HCT116 (cell line): ENCODE measurements around the gene HPX. TPM values are rescaled to one million over a fixed set of nuclear protein-coding genes. Genes with fewer than 3 reads are reported as not detected.

Experiments used
- ATAC-seq: fragments of 200-7000 bp; cut with Tn5 transposase; 2 replicates; pipeline ENCODE4 v1.9.1; 2020; ENCODE audit warnings: mild to moderate bottlenecking, moderate library complexity
- BruUV-seq: library from RNA; stranded (reverse); fragments of 400-500 nt; replicated peaks from 2 replicates; lab custom pipeline; 2021; lab: Mats Ljungman, UMichigan
- CTCF ChIA-PET: fragments of 300-600 bp; sonication (Branson Sonifier 250); formaldehyde crosslinking; loops from one replicate; lab custom pipeline; 2021; ENCODE audit warnings: antibody characterized with exemption; lab: Charles Lee
- POLR2A ChIA-PET: fragments of 300-600, 350-600 bp; sonication (Branson Sonifier 250); formaldehyde crosslinking; loops from one replicate; lab custom pipeline; 2021; ENCODE audit warnings: antibody characterized with exemption; lab: Charles Lee
- RAD21 ChIA-PET, 2 experiments: fragments of 300-600 bp; sonication (Branson Sonifier 250); formaldehyde crosslinking; loops; one replicate each; lab custom pipeline; 2023; ENCODE audit warnings: low total read pairs in 2 of 2; ENCODE audit not compliant: uncharacterized antibody in 2 of 2, unreplicated experiment in 2 of 2, low non-redundant PET in 1 of 2; lab: Charles Lee
- DNase-seq: peaks from one replicate; pipeline ENCODE4 v3.0.0-alpha.2; 2010; ENCODE audit warnings: low read depth, low spot score
- H2AFZ ChIP-seq: fragments of 200-600 bp; shearing (Covaris generic), sonication (generic); 2 replicates; pipeline ENCODE4 v1.6.1; 2017; ENCODE audit warnings: low read depth, mixed run types, mixed read lengths, antibody characterized with exemption, low read length; ENCODE audit not compliant: poor library complexity, severe bottlenecking
- H3K27ac ChIP-seq: 2 replicates; pipeline ENCODE4 v1.5.1; 2012; ENCODE audit warnings: low read depth, low read length
- H3K27me3 ChIP-seq: fragments of 200-600 bp; sonication (generic); 2 replicates; pipeline ENCODE4 v1.6.1; 2016; ENCODE audit warnings: mixed run types, low read length, mixed read lengths; ENCODE audit not compliant: insufficient read depth
- H3K36me3 ChIP-seq, 2 experiments: fragments of 200-500 bp in 1 of 2; fragments of 200-600 bp in 1 of 2; sonication (Bioruptor generic) in 1 of 2; sonication (generic) in 1 of 2; 2 replicates each; pipeline versions ENCODE4 v1.5.1 to v1.6.1; 2014 to 2016; ENCODE audit warnings: low read length in 2 of 2, inconsistent platforms in 1 of 2, mixed read lengths in 1 of 2, mixed run types in 1 of 2; ENCODE audit not compliant: insufficient read depth in 2 of 2, control insufficient read depth in 1 of 2
- H3K4me1 ChIP-seq, 2 experiments: fragments of 200-600 bp in 1 of 2; sonication (generic) in 1 of 2; 2 replicates each; pipeline versions ENCODE4 v1.5.1 to v1.6.1; 2012 to 2017; ENCODE audit warnings: low read length in 2 of 2, inconsistent platforms in 1 of 2, mild to moderate bottlenecking in 1 of 2, mixed read lengths in 1 of 2, mixed run types in 1 of 2, moderate library complexity in 1 of 2; ENCODE audit not compliant: insufficient read depth in 2 of 2, control insufficient read depth in 1 of 2
- H3K4me2 ChIP-seq: fragments of 200-600 bp; sonication (generic); 2 replicates; pipeline ENCODE4 v1.6.1; 2017; ENCODE audit warnings: mixed run types, low read length, mixed read lengths
- H3K4me3 ChIP-seq, 2 experiments: fragments of 200-600 bp in 1 of 2; sonication (generic) in 1 of 2; replicated peaks in 1 of 2; 2 replicates each; pipeline ENCODE4 v1.5.1; 2011 to 2016; ENCODE audit warnings: low read length in 2 of 2, control low read depth in 1 of 2, low read depth in 1 of 2, mild to moderate bottlenecking in 1 of 2, mixed read lengths in 1 of 2, mixed run types in 1 of 2
- H3K79me2 ChIP-seq: fragments of 200-600 bp; sonication (generic); 2 replicates; pipeline ENCODE4 v1.6.1; 2017; ENCODE audit warnings: mild to moderate bottlenecking, mixed run types, low read length, moderate library complexity, mixed read lengths; ENCODE audit not compliant: insufficient read depth
- H3K9ac ChIP-seq: fragments of 200-600 bp; sonication (generic); 2 replicates; pipeline ENCODE4 v1.6.1; 2016; ENCODE audit warnings: low read length, mixed read lengths
- H3K9me2 ChIP-seq: fragments of 200-600 bp; sonication (generic), shearing (Covaris generic); 2 replicates; pipeline ENCODE4 v1.6.1; 2017; ENCODE audit warnings: mixed run types, mild to moderate bottlenecking, moderate library complexity; ENCODE audit not compliant: insufficient read depth
- H3K9me3 ChIP-seq, 2 experiments: fragments of 200-500 bp in 1 of 2; fragments of 200-600 bp in 1 of 2; sonication (Bioruptor generic) in 1 of 2; sonication (generic) in 1 of 2; 2 replicates each; pipeline ENCODE4 v1.6.1; 2014 to 2017; ENCODE audit warnings: low read length in 2 of 2, mixed read lengths in 2 of 2, inconsistent platforms in 1 of 2, low read depth in 1 of 2, mild to moderate bottlenecking in 1 of 2, mixed run types in 1 of 2, moderate library complexity in 1 of 2; ENCODE audit not compliant: control insufficient read depth in 1 of 2, insufficient read depth in 1 of 2
- H4K20me1 ChIP-seq: fragments of 200-600 bp; sonication (generic), shearing (Covaris generic); 2 replicates; pipeline ENCODE4 v1.6.1; 2017; ENCODE audit warnings: mixed run types, mild to moderate bottlenecking, moderate library complexity; ENCODE audit not compliant: insufficient read depth
- ATF3 ChIP-seq: IDR thresholded peaks from 2 replicates; pipeline ENCODE4 v1.6.1; 2012
- CBX3 ChIP-seq: IDR thresholded peaks from 2 replicates; pipeline ENCODE4 v1.6.1; 2012; ENCODE audit warnings: low read depth
- CEBPB ChIP-seq: IDR thresholded peaks from 2 replicates; pipeline ENCODE4 v1.6.1; 2012; ENCODE audit warnings: low read depth
- MAX ChIP-seq: IDR thresholded peaks from 2 replicates; pipeline ENCODE4 v1.6.1; 2012
- POLR2A ChIP-seq: IDR thresholded peaks from 2 replicates; pipeline ENCODE4 v1.7.0; 2011; ENCODE audit warnings: borderline replicate concordance; ENCODE audit not compliant: insufficient read depth, insufficient read length; ENCODE audit errors: extremely low read depth
- POLR2AphosphoS5 ChIP-seq: IDR thresholded peaks from 2 replicates; pipeline ENCODE4 v1.6.1; 2011; ENCODE audit warnings: mild to moderate bottlenecking, low read depth, low read length, moderate library complexity
- RAD21 ChIP-seq: IDR thresholded peaks from 2 replicates; pipeline ENCODE4 v1.6.1; 2012; ENCODE audit warnings: low read depth, mild to moderate bottlenecking
- SP1 ChIP-seq: IDR thresholded peaks from 2 replicates; pipeline ENCODE4 v1.6.1; 2012; ENCODE audit warnings: low read depth
- SRF ChIP-seq: IDR thresholded peaks from 2 replicates; pipeline ENCODE4 v1.6.1; 2012; ENCODE audit warnings: low read depth
- YY1 ChIP-seq: IDR thresholded peaks from 2 replicates; pipeline ENCODE4 v1.6.1; 2011; ENCODE audit warnings: low read length, low read depth, moderate library complexity, mild to moderate bottlenecking; ENCODE audit not compliant: insufficient replicate concordance; ENCODE audit errors: extremely low read depth
- ZBTB33 ChIP-seq: IDR thresholded peaks from 2 replicates; pipeline ENCODE4 v1.6.1; 2011; ENCODE audit warnings: mild to moderate bottlenecking, low read length, moderate library complexity; ENCODE audit not compliant: insufficient replicate concordance; ENCODE audit errors: extremely low read depth
- ZFX ChIP-seq: fragments of 450-650 bp; IDR thresholded peaks from 2 replicates; pipeline ENCODE4 v1.6.1; 2017
- intact Hi-C: fragments of 100-400 bp; cut with micrococcal nuclease; formaldehyde crosslinking; loops from 2 replicates; pipeline ENCODE4 v1.10.0; 2022
- total RNA-seq: library from RNA; stranded (reverse); gene quantifications from one replicate; pipeline ENCODE4 v1.2.1, GENCODE V29; 2021; ENCODE audit not compliant: unreplicated experiment
- TF ChIP-seq, protein P1 (sequence below), 3 experiments: fragments of 200-600 bp in 1 of 3; sonication (generic) in 1 of 3; IDR thresholded peaks in 2 of 3; conservative IDR thresholded peaks in 1 of 3; 2 replicates each; pipeline ENCODE4 v1.5.1; 2012 to 2017; ENCODE audit warnings: low read depth in 2 of 3, low read length in 2 of 3, antibody characterized with exemption in 1 of 3, borderline replicate concordance in 1 of 3, control low read depth in 1 of 3, mild to moderate bottlenecking in 1 of 3, mixed read lengths in 1 of 3, mixed run types in 1 of 3, moderate library complexity in 1 of 3; ENCODE audit not compliant: insufficient read depth in 1 of 3

Gene HPX
- total RNA-seq, 1 experiment from 2014 or later = 4.6 TPM

DNA sequence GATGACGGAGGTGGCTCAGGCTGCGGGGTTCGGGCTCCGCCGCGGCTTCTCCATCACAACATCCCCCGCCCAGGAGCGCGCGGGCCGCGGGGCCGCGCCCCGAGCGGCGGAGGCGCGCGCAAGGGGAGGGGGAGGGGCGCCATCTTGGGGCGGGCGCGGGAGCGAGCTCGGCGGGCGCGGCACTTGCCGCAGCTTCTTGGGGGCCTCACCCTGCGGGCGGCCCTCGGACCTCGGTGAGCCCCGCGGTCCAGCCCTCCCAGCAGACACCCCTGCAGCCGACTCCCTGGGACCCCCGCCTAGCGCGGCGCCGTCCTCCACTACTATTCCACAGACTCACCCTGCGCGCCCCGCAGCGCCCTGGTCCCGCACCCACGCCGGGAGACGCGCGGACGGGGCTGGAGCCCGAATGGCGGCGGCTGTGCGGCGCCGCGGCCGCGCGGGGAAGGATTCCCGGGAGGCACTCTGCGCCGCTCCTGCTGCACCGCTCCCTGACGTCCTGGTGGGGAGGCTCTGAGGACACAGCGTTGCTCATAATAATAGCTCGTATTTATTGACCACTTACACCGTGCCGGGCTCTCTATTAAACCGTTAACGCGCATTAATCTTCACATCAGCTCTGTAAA lies 21.7 kb downstream of the HPX start, which contains the start of gene APBB1:
Gene APBB1 (minus strand): TSS at position 86 of the 623 bp plus-strand sequence. CDS start 7,747 bp downstream, outside the sequence.
- ChIA-PET POLR2A (interaction anchor here (0.9 to 1.6 kb wide), 4 partner anchors 10 to 62 kb away, joined by 3 to 5 read pairs (median 4); partner anchors contain the start of genes ARFIP2, SMPD1 and TIMM10B), RAD21 (interaction anchor here in 1 of 2 experiments (1.2 kb wide), 1 partner anchor 40 kb away, joined by 3 read pairs; no protein-coding TSS in a partner anchor)
- Histone ChIP-seq H3K9me2 (no peaks in the 10 kb centered on the region), H3K9ac (peak within 1 kb of the TSS; percentile 67), H3K4me3 (peak within 1 kb of the TSS; percentile 47 to 72), H3K9me3 (no peaks in the 10 kb centered on the region), H3K4me1 (peaks cover 3 to 5% of the 10 kb centered on the region in 2 experiments; a peak in 2 of 4 replicates), H3K79me2 (no peaks in the 10 kb centered on the region), H3K4me2 (peak within 1 kb of the TSS; percentile 71), H3K27me3 (peaks cover 8% of the 10 kb centered on the region), H2AFZ (peak within 1 kb of the TSS; percentile 7), H3K27ac (peak within 1 kb of the TSS; percentile 31; the same call in 1 of the 2 replicates), H4K20me1 (no peaks in the 10 kb centered on the region), H3K36me3 (no peaks in the 10 kb centered on the region)
- no TSS peak for BruUV-seq
- peak; percentile 86 for ATAC-seq
- intact Hi-C loops = no loop called here
- DNase-seq = no peak
- TF ChIP-seq RAD21 = 0 out of 2 replicates have a peak, but pooled peaks have one; percentile 4
- TF ChIP-seq YY1 = peak; percentile 89
- no peak; the same call in 1 of the 2 replicates for TF ChIP-seq ZFX
- peak; percentile 71; the same call in 1 of the 2 replicates for TF ChIP-seq POLR2AphosphoS5
- TF ChIP-seq, all 23 proteins: peak for 3
- CTCF ChIA-PET = interaction anchor here (0.9 to 1.9 kb wide), 8 partner anchors 10 to 66 kb away, joined by 3 to 7 read pairs (median 6); no protein-coding TSS in a partner anchor

- ATAC-seq = no peak
- no peak for DNase-seq
- RAD21 ChIA-PET = interaction anchor here in 1 of 2 experiments (1.2 kb wide), 1 partner anchor 39 kb away, joined by 3 read pairs; no protein-coding TSS in a partner anchor
- Histone ChIP-seq H4K20me1 (no peaks in the 10 kb centered on the region), H3K4me2 (peak overlapping the region; percentile 71), H3K27me3 (peaks cover 3% of the 10 kb centered on the region), H3K36me3 (no peaks in the 10 kb centered on the region), H3K4me1 (peaks cover 3 to 5% of the 10 kb centered on the region in 2 experiments; a peak in 2 of 4 replicates), H3K79me2 (no peaks in the 10 kb centered on the region), H3K9ac (peak overlapping the region; percentile 67), H3K27ac (no peak overlapping the region; the same call in 1 of the 2 replicates), H2AFZ (no peak overlapping the region), H3K9me3 (no peaks in the 10 kb centered on the region), H3K4me3 (peak overlapping the region; percentile 47 to 72), H3K9me2 (no peaks in the 10 kb centered on the region)
- CTCF ChIA-PET = interaction anchor here (1.0 to 1.9 kb wide), 6 partner anchors 11 to 65 kb away, joined by 3 to 7 read pairs (median 6); no protein-coding TSS in a partner anchor
- intact Hi-C loops = no loop called here
- no TSS peak for BruUV-seq
- POLR2A ChIA-PET = interaction anchor here (0.9 to 1.6 kb wide), 3 partner anchors 11 to 63 kb away, joined by 3 to 5 read pairs (median 5); partner anchors contain the start of genes ARFIP2 and TIMM10B
- TF ChIP-seq SP1 = no peak
- no peak for TF ChIP-seq SRF
- TF ChIP-seq ATF3 = no peak
- TF ChIP-seq ZBTB33 = no peak
- TF ChIP-seq, protein P1, sequence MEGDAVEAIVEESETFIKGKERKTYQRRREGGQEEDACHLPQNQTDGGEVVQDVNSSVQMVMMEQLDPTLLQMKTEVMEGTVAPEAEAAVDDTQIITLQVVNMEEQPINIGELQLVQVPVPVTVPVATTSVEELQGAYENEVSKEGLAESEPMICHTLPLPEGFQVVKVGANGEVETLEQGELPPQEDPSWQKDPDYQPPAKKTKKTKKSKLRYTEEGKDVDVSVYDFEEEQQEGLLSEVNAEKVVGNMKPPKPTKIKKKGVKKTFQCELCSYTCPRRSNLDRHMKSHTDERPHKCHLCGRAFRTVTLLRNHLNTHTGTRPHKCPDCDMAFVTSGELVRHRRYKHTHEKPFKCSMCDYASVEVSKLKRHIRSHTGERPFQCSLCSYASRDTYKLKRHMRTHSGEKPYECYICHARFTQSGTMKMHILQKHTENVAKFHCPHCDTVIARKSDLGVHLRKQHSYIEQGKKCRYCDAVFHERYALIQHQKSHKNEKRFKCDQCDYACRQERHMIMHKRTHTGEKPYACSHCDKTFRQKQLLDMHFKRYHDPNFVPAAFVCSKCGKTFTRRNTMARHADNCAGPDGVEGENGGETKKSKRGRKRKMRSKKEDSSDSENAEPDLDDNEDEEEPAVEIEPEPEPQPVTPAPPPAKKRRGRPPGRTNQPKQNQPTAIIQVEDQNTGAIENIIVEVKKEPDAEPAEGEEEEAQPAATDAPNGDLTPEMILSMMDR (IDR thresholded peaks at IDR 0.05 in 2 of 3, conservative IDR thresholded peaks at IDR 0.05 in 1 of 3; ENCODE audit: borderline replicate concordance in 1 of 3, insufficient read depth in 1 of 3, low read depth in 2 of 3, low read length in 2 of 3) = no peak
- no peak for TF ChIP-seq CEBPB
- no peak for TF ChIP-seq CBX3
- no peak for TF ChIP-seq ZFX
- no peak for TF ChIP-seq MAX
- no peak for TF ChIP-seq POLR2AphosphoS5
- TF ChIP-seq POLR2A = no peak
Measured at GRCh38 chr11:6418557-6419008, 22.2 kb downstream of the HPX start.
